Measurements from ENCODE around the gene MMP25. TPM values are rescaled to one million over a fixed set of nuclear protein-coding genes. Genes with fewer than 3 reads are reported as not detected.

The MMP25 gene
- total RNA-seq, 1 donor, result under 0.01 TPM

- no peaks in the 10 kb centered on the region for H3K9me3 ChIP-seq (ENCODE audit: low read depth, low read length)
- H3K4me3 ChIP-seq (ENCODE audit: insufficient read depth, low read length), result no peak overlapping the region
- no peak for TF ChIP-seq CTCF (IDR thresholded peaks at IDR 0.05; ENCODE audit: extremely low read depth, low read depth, low read length)
- no peaks in the 10 kb centered on the region for H3K36me3 ChIP-seq (ENCODE audit: insufficient read depth, low read length)
- no peak overlapping the region for H2AFZ ChIP-seq (ENCODE audit: low read length)
- no peak for DNase-seq (ENCODE audit: insufficient read length, low spot score, missing footprints)
- H3K27ac ChIP-seq (ENCODE audit: low read depth, low read length), result no peak overlapping the region
- H3K4me2 ChIP-seq (ENCODE audit: insufficient read depth, low read length), result no peak overlapping the region
- H3K4me1 ChIP-seq (ENCODE audit: insufficient read depth, low read length), result no peaks in the 10 kb centered on the region
- no peaks in the 10 kb centered on the region for H3K79me2 ChIP-seq (ENCODE audit: insufficient read depth, low read length)
- H4K20me1 ChIP-seq (ENCODE audit: insufficient read depth, low read length), result no peaks in the 10 kb centered on the region
- peaks cover 58% of the 10 kb centered on the region for H3K27me3 ChIP-seq (ENCODE audit: insufficient read depth, low read length)
Observed at GRCh38 chr16:3042376-3042775, 4.0 kb upstream of the MMP25 start.

- Histone ChIP-seq H4K20me1 (ENCODE audit: insufficient read depth, low read length) (no peaks in the 10 kb centered on the region), H3K4me3 (ENCODE audit: insufficient read depth, low read length) (no peak overlapping the region), H3K27ac (ENCODE audit: low read depth, low read length) (no peak overlapping the region), H3K4me2 (ENCODE audit: insufficient read depth, low read length) (no peak overlapping the region), H3K79me2 (ENCODE audit: insufficient read depth, low read length) (no peaks in the 10 kb centered on the region), H2AFZ (ENCODE audit: low read length) (no peak overlapping the region), H3K27me3 (ENCODE audit: insufficient read depth, low read length) (peaks cover 59% of the 10 kb centered on the region), H3K9me3 (ENCODE audit: low read depth, low read length) (no peaks in the 10 kb centered on the region), H3K4me1 (ENCODE audit: insufficient read depth, low read length) (no peaks in the 10 kb centered on the region), H3K36me3 (ENCODE audit: insufficient read depth, low read length) (no peaks in the 10 kb centered on the region)
- no peak for TF ChIP-seq CTCF (IDR thresholded peaks at IDR 0.05; ENCODE audit: extremely low read depth, low read depth, low read length)
- no peak for DNase-seq (ENCODE audit: insufficient read length, low spot score, missing footprints)
Observed at GRCh38 chr16:3044708-3045107, 1.7 kb upstream of the MMP25 start.

GRCh38 chr16:3046641-3047386, 453 bp downstream of the MMP25 start:
- Histone ChIP-seq H4K20me1 (ENCODE audit: insufficient read depth, low read length) (no peaks in the 10 kb centered on the region), H3K79me2 (ENCODE audit: insufficient read depth, low read length) (no peaks in the 10 kb centered on the region), H3K9me3 (ENCODE audit: low read depth, low read length) (no peaks in the 10 kb centered on the region), H3K4me3 (ENCODE audit: insufficient read depth, low read length) (no peak overlapping the region), H3K4me2 (ENCODE audit: insufficient read depth, low read length) (no peak overlapping the region), H3K36me3 (ENCODE audit: insufficient read depth, low read length) (no peaks in the 10 kb centered on the region), H3K4me1 (ENCODE audit: insufficient read depth, low read length) (no peaks in the 10 kb centered on the region), H3K27ac (ENCODE audit: low read depth, low read length) (no peak overlapping the region), H2AFZ (ENCODE audit: low read length) (no peak overlapping the region), H3K27me3 (ENCODE audit: insufficient read depth, low read length) (peaks cover 70% of the 10 kb centered on the region)
- no peak for TF ChIP-seq CTCF (IDR thresholded peaks at IDR 0.05; ENCODE audit: extremely low read depth, low read depth, low read length)
- DNase-seq (ENCODE audit: insufficient read length, low spot score, missing footprints), result peak; percentile 91

GRCh38 chr16:3047387-3047720, 993 bp downstream of the MMP25 start:
- Histone ChIP-seq H3K36me3 (ENCODE audit: insufficient read depth, low read length) (no peaks in the 10 kb centered on the region), H4K20me1 (ENCODE audit: insufficient read depth, low read length) (no peaks in the 10 kb centered on the region), H3K79me2 (ENCODE audit: insufficient read depth, low read length) (no peaks in the 10 kb centered on the region), H3K9me3 (ENCODE audit: low read depth, low read length) (no peaks in the 10 kb centered on the region), H3K27me3 (ENCODE audit: insufficient read depth, low read length) (peaks cover 70% of the 10 kb centered on the region), H3K4me1 (ENCODE audit: insufficient read depth, low read length) (no peaks in the 10 kb centered on the region), H3K4me3 (ENCODE audit: insufficient read depth, low read length) (no peak overlapping the region), H3K27ac (ENCODE audit: low read depth, low read length) (no peak overlapping the region), H3K4me2 (ENCODE audit: insufficient read depth, low read length) (no peak overlapping the region), H2AFZ (ENCODE audit: low read length) (no peak overlapping the region)
- DNase-seq (ENCODE audit: insufficient read length, low spot score, missing footprints), result no peak
- TF ChIP-seq CTCF (IDR thresholded peaks at IDR 0.05; ENCODE audit: extremely low read depth, low read depth, low read length), result no peak
